Activated CD4-positive, alpha-beta T cell treated with anti-CD3 and anti-CD28 coated beads, Interleukin-2, Interleukin-4, amounts not matched to agents 100 ng/mL and 50 ng/mL, durations not matched to agents 16 hours and 8 hours (primary cell): Measurements from ENCODE around the gene PARD3B.

Source experiments
- DNase-seq: peaks from one replicate; pipeline ENCODE4 v3.0.0-alpha.2; 2020; ENCODE audit warnings: low spot score

Gene PARD3B

DNA sequence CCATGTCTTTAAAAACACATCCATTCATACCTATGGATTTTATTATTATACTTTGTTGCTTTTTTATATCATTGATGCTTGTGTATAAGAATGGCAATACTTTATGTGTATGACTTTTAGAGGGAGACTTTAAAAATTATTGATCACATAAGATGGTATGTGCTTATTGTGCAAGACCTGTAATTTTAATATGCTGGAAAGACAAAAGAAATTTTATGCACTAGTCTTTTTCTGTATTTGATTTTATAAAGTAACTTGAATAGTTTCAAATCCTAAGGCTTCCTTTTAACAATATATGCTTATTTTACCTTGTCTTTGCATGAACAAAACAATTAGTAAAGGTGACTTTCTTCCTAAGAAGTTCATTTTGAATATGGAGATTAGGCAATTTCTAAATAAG is 226.4 kb downstream of the PARD3B start:
- no peak for DNase-seq

DNA sequence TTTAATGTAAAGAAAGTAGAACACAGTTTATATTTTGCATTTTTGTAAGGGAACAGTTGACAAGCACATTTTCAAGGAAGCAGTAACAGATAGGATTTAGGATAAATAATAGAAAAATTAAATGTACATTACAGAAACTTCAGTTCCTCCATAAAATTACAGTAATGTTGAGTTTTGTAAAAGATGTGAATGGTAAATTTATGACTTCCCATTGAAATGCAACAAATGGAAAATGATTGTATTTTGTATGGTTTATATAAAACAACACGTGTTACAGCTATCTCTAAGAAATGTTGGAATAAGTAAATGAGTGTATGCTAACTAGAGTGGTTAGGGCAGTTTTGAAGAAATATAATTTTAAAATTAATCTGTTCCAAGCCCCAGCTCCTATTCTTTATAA is 227.3 kb downstream of the PARD3B start:
- no peak for DNase-seq

DNA sequence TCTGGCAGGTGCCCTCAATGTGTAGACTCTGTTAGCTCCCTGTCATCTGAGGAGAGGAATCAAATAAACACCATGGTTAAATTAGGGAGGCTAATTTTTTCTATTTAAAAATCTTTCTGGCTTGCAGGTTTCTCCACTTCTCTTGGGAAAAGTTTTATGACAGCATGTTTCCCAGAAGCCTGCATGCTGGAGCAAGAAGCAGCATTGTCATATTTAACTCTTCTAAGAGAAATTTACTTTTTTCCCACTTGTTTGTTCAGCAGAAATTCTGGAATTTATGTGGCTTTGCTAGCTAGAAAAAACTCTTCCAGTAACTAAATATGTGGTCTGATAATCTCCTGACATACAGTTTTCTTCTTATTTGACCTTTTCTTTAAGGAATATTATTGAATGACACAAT is 230.5 kb downstream of the PARD3B start:
- no peak for DNase-seq

DNA sequence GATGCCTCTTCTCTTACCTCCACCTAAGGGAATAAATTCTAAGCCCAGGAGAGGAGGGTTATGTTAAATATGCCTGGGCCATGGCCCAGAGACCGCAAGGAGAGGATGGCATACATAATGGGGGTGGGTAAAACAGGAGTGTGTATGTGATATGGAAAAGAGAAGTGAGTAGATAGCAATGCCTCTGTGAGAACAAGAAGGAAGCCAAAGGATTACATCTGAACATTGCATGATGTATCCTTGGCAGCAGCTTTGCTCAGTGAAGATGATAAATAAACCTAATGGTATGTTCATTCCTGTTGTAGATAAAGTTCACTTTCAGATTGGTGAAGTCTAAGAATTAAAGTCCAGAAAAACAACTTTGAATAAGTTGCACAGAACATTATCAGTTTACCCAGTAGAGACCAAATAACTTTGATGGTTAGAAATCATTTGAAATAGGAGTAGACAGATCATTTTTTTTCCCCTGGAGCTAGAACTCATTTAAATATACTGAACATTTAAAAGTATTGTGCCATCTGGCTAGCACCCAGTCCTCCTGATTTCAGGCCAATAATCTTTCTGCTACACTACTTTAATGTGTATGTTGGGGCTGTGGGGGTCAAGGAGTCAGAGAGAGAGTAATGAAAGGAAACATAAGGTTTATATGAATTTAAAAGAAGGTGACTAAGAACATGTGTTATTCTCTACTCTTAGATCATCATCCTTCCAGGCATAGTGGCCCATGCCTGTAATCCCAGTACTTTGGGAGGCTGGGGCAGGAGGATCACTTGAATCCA is 231.7 kb downstream of the PARD3B start:
- DNase-seq: no peak

DNA sequence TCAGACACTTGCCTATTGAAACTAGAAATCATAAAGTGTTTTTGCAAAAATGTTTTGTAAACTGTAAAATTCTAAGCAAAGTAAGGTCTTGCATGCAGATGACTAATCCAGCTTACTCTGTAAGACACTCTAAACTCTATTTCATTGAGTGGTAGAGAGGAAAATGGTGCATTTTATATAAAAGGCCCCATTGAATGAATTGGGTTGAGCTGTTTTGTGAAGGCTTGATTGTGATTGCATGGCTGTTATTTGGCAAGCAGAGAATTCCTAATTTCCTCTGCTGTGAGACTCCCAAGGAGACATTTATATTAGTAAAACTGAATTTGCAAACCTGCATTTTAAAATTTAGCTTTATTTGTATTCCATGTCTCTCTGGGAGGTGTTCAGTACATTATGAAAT is 234.5 kb downstream of the PARD3B start:
- DNase-seq: no peak

DNA sequence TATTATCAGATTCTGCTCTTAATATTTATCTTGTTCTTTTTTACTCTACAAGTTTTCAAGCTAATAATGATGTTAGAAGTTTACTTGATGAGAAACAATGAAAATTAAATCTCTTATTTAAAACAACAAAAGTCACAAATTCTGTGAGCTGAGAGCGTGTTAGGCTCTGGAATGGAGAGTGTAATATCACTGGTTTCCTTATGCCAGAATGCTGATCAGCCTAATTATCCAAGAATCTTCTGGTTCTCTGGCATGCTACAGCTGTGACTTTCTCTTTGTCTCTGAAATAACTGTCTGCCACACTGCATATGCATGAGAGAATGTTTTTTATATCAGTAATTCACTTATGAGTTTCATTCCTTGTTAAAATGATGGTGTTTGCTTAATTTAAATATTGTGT is 236.7 kb downstream of the PARD3B start:
- no peak for DNase-seq

DNA sequence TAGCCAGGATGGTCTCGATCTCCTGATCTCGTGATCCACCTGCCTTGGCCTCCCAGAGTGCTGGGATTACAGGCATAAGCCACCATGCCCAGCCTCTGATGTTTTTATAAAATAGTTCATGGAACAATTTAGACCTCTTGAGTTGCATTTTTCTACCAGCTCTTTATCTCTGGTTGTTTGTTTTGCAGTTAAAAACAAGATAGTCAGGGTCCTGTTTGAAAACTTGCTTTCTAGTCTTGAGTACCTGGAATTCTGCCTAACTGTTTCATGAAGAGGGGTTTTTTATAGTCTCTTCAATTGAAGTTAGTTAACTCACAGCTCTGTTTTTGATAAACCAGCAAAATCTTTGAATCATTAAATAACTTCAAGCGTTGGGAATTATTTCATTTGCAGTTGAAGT is 244.8 kb downstream of the PARD3B start:
- DNase-seq: no peak

DNA sequence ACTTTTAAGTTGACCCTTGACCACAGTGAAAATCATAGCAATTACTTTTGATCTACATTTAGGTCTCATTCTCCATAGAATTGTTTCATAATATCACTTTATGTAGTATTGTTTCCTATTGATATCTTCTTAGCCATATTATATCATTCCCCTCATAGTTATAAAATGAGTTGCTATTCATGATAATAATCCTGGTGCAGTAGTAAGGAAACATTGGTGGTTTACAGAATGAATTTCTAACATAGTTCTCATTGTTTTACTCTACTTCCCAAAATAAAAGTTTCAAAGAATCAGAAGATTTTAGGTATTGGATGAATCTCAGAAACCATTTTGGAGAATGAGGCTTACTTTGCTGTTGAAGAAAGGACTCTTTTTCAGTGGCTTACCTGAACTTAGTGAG is 246.0 kb downstream of the PARD3B start:
- DNase-seq: no peak

DNA sequence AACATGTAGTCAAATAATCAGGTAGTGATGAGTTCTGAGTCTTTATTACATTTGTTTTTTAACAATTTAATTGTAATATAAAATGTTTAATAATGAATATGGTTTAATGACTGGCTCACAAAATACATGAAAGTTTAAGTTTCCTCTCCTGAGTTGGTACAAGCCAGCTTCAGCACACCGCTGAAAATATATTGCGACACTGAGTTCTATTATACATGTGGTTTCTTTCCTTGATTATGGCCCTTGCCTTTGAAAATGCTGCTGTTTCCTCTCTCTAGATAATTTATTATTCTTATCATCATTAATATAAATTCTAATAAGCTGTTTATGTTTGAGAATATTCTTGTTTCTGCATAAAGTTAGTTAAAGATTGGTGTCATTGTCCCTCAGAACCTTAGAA is 249.3 kb downstream of the PARD3B start:
- DNase-seq: no peak

DNA sequence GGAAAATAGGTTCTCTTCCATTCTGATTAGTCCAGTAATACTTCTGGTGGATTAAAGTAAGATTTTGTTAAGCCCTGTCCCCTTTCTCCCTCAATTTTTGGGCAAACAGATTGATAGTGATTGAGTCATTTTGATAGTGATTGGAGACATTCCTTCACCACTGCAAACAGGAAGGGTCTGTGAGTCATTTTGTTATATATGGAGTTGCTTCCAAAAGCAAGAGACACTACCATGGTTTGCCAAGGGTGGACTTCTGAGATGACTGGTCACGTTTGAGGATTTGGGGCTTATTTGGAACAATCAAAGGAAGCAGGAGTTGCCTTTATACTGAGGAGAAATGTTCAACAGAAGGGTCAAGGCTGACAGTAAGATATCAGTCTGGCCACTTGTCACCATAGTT is 249.9 kb downstream of the PARD3B start:
- DNase-seq: no peak

DNA sequence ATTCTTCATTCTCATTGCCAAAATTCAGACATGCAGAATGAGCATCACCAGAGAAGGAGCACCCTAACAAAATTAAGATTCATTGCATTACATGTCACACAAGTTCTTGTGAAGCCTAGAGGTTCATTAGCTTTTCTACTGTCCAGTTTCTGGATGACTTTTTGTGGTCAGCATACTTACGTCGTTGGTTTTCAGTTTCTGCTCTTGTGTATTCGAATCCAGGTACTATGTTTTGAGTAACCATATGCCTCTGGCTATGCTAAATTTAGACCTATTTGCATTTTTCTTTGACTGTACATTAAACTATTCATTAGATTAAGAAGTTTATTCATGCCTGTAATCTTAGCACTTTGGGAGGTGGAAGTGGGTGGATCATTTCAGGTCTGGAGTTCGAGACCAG is 251.3 kb downstream of the PARD3B start:
- DNase-seq: peak; percentile 33

DNA sequence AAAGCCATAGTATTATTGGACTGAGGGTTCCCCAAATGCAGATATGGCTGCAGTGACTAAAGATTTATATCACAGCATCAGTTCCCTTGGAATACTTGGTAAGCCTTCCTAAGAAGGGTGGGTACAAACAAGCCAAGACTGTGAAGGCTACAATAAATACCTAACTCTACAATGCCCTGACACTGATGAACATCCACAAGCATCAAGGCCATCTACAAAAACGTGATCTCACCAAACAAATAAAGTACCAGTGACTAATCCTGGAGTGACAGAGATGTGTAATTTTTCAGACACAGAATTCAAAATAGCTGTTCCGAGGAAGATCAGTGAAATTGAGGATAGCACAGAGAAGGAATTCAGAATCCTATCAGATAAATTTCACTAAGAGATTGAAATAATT is 254.5 kb downstream of the PARD3B start:
- DNase-seq: no peak

DNA sequence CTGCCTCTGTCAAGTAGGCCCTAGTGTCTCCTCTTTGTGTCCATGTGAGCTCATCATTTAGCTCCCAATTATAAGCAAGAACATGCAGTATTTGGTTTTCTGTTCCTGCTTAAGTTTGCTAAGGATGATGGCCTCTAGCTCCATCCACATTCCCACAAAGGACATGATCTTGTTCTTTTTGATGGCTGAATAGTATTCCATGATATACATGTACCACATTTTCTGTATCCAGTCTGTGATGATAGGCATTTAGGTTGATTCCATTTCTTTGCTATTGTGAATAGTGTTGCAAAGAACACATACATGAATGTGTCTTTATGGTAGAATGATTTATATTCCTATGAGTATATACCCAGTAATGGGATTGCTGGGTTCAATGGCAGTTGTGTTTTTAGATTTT is 263.2 kb downstream of the PARD3B start:
- no peak for DNase-seq

DNA sequence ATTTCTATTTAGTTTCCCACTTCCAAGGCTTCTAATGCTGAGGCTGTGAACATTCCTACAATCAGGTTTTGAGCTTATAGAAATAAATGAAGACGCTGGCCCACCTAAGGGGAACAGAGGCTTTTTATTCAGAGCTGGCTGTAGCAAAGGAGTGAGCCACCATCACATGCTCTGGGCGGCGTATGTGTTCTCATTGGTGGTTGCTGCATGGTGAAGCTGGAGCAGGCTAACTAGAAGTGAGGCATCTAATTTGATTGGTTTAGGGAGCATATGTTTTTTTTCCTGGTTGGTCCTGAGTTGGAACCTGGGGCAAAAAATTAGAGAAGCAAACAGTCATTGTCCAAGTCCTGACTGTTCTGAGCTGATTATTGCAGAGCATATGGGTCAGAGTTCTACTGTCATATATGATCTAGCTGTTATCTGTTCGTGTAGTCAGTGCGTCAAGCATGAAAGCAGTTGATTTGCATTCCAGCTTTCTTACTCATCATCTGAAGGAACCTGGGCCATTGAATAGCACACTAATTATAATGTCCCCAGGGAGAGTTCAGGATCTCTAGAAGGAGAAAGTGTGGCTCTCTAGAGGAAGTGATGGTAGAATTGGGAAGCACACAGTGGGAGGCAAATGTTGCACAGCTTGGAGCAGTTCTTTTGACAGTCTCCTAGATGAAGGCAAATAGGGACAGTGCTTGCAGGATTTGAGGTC is 279.6 kb downstream of the PARD3B start:
- no peak for DNase-seq

DNA sequence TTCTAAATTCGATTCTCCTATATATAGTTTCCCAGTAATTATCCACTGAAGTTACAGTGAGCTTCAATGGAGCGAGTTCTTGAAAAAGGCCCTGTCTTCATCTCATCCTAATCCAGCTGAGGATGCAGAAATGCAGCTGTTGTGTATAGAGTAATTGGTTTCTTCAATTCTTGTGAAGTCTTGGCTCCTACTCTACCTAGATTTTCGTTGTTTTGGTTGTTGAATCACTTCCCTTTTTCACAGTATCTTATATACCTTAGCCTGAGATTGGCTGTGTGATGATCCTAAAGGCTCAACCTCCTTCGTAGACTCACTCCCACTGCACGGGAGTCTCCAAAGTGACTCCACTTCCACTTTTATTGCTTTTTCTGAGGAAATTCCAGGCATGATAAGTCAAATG is 280.4 kb downstream of the PARD3B start:
- DNase-seq: no peak

DNA sequence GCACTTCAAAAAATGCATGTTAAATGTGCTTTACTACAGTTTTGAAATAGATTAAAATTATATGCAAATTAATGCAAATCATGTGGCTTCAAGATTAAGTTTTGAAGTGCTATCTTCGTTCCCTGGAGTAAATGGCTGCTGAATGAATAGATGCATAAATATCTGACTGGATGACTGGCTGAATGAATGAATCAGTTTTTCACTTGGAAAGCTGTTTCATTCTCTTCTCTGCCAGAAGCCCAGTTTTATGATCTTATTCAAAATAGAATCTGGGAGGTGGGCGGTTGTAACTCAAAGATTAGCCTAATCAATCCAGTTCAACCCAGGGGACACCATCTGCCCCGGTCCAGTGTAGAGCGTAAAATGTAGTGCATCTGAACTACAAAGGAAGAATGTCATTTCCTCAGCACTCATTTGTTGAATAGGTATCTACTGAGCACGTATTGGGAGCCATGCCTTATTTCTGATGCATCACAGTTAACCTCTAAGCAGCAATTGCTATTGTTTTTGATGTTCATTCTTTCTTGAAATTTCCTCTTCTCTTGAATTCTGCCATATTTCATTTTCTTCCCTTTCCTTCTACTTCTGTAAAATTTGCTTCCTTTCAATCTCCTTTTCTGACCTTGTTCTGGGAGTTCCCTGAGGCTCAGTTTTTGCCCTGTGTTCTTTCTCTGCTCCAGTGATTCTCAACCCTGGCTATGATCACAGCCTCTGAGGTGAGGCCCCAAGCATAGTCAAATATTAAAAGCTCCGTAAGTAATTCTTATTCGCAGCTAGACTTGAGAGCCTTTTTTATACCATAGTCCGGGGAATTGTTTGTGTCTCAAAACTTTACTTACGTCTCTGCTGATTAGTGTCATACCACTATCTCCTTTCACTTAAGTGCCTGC is 282.7 kb downstream of the PARD3B start:
- DNase-seq: no peak

DNA sequence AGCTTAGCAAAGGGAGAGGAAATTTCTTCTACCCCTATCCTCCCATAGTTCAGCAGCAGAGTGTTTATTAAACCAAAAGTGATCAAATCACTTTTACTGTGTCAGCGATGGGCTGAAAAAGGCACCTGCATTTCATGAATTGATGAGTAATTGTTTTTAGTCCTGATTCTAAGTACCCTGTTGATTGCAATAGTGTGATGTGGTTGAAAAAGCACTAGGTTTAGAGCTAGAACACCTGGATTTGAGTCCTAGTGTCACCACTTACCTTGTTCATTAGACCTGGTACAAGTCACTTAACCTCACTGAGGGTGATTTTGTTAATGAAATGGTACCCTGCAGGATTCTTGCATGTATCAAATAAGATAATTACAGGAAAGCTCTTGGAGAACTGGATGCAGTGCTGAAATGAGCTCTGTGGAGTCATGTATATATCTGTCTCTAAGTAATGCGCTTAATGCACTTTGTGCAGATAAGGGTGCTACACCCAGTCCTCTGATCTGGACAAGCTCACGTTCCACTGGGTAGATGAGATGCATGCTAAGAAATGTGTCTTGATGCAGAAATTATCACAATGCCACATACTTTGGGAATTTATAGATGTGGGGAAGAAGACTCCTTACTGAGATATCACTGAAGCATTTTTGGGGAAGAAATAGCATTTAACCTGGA is 289.6 kb downstream of the PARD3B start:
- DNase-seq: no peak

DNA sequence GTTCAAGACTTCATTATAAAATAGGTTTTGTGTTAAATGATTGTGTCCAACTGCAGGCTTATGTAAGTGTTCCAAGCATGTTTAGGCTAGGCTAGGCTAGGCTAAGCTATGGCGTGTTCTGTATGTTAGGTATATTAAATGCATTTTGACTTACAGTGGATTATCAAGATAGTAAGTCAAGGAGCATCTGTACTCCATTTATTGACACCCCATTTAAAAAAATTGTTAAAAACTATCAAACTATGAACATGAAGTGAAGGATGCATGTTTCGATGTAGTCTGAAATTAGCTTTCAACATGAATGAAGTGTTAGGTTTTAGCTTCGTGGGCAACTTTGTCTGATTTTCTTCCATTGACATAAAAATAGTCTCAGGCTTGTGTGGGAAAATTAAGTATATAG is 290.5 kb downstream of the PARD3B start:
- DNase-seq: no peak

DNA sequence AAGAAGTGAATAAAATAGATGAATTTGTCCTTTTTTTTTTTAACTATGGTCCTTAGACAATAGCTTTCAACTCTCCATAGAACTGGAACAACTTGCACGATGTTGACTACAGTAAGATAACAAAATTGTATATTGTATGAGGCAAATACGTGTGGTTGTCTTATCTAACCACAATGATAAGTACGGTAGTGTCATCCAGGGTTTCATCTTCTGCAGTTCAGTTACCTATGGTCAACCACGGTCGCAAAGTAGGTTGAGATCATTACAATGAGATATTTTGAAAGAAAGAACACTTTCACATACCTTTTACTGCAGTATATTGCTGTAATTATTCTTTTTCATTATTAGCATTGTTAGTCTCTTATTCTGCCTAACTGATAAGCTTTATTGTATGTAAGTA is 295.2 kb downstream of the PARD3B start:
- DNase-seq: peak; percentile 24

DNA sequence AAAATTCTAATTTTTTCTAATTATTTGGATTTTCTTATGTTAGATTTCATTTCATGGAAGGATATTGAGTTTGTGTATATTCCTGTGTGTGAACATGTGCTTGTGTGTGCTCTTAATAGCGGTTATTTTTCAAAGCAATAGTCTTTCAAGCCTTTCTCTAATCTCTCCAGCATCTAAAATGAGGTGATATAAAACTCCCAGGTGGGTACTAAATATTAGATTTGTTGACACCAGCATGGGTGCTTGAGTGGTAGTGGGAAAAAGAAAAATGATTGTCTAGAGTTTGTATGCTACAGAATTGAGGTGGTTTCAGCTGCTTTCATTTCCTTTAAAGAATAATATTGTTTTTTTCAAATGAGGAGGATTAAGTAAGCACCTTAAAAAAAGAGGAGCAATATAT is 296.8 kb downstream of the PARD3B start:
- DNase-seq: no peak

DNA sequence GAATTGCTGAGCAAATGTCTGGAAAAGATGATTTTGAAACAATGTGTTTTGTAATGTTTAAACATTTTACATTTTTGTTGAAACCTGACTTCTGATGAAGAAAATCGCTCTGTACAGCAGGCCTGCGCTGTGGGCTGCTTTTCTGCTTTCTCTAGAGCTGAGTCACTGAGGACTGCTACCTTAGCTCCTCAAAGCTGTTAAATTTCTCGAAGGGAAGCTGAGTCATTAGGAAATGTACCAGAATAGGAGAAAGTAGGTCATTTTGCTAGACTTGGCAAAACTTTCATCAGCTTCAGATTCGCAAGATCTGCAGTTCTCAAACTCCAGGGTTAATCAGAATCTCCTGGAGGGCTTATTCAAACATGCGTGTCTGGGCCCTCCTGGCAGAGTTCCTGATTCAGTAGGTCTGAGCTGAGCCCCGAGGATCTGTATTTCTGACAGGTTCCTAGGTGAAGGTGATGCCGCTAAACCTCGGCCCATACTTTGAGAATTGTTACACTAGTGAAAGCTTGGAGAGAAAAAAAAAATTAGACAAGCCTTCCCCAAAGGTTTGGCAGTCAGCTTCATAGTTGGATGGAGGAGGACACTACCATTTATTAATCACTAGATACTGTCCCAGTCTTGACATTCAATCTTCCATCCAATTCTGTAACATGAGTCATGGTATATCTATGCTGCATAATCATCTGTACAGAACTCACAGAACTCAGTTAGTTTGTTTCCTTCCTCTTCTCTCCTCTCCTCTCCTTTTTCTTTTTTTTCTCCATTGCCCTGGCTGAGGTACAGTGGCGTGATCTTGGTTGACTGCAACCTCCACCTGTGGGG is 297.6 kb downstream of the PARD3B start:
- peak; percentile 68 for DNase-seq
